ENCODE data around the gene CMTM8.

GRCh38 chr3:32325927-32326326 lies 87.4 kb downstream of the CMTM8 start:
- TF ChIP-seq CTCF (IDR thresholded peaks at IDR 0.05; ENCODE audit: low read depth, low read length, poor library complexity, severe bottlenecking) (no peak), EZH2phosphoT487 (IDR thresholded peaks at IDR 0.05; ENCODE audit: borderline replicate concordance, low read length) (no peak)
